NOMO-1 (cell line): ENCODE results near the gene FARS2.

Source experiments
- DNase-seq, 2 experiments: peaks; one replicate each; lab custom pipeline; 2025; ENCODE audit not compliant: unreplicated experiment in 2 of 2; lab: John Stamatoyannopoulos, UW

The FARS2 gene

GRCh38 chr6:5260661-5261544 lies at the start of gene FARS2, which contains the start of gene LYRM4:
Gene FARS2 (plus strand): TSS chr6:5261513.
Gene LYRM4 (minus strand): TSS chr6:5260950. CDS start chr6:5260733, 217 bp downstream.
- peak; percentile 71 to 88 for DNase-seq

GRCh38 chr6:5213836-5214235 lies 47.5 kb upstream of the FARS2 start:
- DNase-seq = no peak

DNA sequence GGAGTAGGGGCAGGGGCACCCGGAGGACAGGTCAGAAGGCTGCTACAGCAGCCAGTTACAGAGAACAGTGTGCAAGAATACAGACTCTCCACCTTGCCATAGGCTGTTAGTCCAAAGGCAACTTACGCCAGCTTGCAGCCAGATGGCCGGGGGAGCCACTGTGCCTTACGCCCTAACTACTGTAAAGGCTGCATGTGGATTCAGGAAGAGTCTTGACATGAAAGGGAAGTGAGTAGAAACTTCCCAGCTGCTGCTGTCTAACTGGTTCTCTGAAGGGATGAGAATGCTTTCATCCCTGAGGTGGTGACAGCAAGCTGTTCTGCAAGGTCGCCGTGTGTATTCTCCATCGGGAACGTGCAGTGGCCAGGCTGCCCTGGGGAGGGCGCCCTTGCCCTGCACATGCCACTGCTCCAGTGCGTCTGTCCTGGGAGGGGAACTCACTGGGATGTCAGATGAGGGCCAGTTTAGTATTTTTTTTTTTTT lies 46.7 kb upstream of the FARS2 start:
- DNase-seq = no peak

DNA sequence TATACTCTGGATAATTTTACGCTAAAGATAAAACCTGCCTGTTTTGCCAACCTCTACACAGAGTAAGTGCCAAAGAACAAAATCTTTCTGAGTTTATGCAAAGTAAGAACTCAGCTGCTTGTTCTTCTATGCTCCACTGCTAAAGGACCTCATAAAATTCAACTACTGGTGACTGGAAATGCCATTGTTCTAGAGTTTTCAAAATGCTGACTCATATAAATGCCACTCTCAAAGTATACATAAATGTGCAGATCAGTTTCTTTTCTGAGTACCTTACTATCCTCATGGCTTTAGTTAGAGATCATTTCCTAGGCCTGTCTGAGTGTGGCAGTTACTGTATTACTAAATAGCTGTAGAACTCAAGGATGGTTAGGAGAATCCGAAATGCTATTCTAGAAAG lies 46.2 kb upstream of the FARS2 start:
- DNase-seq = no peak

- no peak for DNase-seq
These were observed 45.5 kb upstream of the FARS2 start for GRCh38 chr6:5215799-5216198.

- no peak for DNase-seq
These were observed 44.0 kb upstream of the FARS2 start for GRCh38 chr6:5217356-5217755.

GRCh38 chr6:5219011-5219691 lies 42.2 kb upstream of the FARS2 start:
- DNase-seq = no peak

DNA sequence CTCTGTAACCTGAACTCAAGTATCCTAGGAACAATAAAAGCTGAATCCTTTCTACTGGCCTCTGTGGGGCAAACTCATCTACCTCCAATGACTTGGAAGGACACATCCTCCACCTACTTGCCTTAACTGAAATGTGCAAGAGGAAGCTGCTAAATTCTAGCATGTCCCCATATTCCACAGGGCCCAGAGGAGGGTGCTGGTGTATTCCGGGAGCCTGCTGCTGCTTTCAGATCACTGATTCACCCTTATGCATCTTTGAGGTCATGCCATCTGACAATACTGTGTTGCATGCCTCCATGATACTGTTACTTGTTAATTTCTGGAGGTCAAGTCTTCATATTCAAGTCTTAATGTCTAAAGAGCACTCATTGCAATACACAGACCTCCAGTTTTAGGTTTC lies 40.9 kb upstream of the FARS2 start:
- no peak for DNase-seq

DNA sequence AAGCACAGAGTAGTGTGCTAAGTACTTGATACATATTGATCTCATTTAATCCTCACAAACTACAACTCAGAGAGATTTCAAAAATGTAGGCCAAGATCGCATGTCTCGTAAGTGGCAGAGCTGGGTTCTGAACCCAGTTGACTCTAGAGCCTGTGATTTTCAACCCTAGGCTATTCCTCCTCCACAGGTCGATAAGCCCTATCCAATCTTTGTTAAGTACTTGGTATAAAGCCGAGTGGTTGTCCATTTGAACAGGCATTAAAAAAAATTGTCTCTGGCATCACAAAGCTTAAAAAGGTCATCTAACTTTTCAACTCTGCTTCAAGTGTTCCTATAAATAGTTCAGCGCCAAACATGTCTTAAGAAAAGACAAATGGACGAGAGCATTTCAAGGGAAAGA lies 38.0 kb upstream of the FARS2 start:
- DNase-seq = no peak

GRCh38 chr6:5229356-5229755 lies 32.0 kb upstream of the FARS2 start:
- no peak for DNase-seq

GRCh38 chr6:5230081-5230480 lies 31.2 kb upstream of the FARS2 start:
- DNase-seq = peak in 1 of 2 experiments; percentile 10

DNA sequence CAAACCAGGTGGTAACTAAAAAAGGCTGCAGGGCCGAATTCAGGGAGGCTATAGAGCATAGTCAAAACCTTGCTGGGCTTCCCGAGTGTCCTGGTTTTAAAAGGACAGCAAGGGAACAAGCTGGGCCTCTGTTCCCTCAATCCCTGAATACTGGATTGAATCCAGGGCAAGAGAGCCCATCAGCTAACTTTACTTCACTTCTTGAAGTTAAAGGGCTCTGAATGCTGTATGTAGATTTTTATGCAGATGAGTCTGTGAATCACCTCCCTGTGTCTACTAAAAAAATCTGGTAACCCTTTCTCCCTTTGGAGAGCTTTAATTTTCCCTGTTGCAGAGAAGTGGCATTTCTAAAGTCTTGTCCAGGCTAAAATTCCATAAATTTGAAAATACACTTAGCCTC lies 30.0 kb upstream of the FARS2 start:
- no peak for DNase-seq

DNA sequence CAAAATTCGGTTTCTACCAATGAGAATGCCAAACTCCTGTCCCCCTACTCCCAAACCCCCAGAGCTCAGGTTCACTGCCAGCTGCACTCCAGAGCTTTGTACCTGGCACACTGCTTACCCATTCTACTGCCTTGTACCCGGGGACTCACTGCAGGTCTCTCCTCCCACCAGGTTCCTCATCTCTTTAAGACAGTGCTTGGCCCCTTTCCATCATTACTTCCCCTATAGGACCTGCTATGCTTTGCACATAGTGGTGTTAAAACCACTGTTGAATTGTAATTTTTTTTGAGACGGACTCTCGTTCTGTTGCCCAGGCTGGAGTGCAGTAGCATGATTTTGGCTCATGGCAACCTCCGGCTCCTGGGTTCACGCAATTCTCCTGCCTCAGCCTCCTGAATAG lies 26.4 kb upstream of the FARS2 start:
- peak; percentile 23 to 71 for DNase-seq

DNA sequence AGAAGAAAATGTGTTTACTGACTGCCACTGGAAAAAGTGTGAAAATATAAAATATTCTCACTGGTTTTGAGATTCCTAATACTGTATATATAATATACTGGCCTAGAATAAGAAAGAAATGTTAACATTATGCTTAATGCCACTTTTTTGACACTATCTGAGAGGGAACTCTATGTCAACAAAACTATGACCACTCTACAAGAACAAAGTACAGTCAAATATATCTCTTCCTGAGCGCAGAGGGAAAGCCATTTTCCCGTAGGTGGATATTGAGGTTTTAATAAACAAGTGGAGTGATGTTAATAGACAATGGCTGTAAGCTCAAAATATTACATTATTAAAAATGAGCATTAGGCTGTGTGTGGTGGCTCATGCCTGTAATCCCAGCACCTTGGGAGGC lies 25.5 kb upstream of the FARS2 start:
- DNase-seq = no peak

GRCh38 chr6:5237805-5238204 lies 23.5 kb upstream of the FARS2 start:
- DNase-seq = no peak

DNA sequence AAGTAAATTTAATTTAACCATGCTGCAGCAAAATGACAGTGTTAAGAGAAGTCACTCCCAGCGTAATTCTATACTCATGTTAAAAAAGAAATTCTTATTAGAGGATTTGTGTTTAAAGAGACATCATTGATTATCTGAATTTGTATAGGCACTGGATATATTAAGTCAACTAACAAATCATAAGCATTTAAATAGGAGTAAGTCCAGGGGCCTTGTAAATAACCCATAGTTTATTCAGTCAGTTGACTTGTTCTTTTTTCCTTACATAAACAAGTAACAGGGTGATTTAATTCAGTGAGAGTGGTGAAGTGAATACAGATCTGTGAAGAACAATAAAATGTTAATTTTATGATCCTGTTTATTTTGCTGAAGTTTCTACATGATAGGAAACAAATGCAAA lies 23.0 kb upstream of the FARS2 start:
- DNase-seq = no peak

- DNase-seq = no peak
These were observed 20.1 kb upstream of the FARS2 start for GRCh38 chr6:5241252-5241651.

DNA sequence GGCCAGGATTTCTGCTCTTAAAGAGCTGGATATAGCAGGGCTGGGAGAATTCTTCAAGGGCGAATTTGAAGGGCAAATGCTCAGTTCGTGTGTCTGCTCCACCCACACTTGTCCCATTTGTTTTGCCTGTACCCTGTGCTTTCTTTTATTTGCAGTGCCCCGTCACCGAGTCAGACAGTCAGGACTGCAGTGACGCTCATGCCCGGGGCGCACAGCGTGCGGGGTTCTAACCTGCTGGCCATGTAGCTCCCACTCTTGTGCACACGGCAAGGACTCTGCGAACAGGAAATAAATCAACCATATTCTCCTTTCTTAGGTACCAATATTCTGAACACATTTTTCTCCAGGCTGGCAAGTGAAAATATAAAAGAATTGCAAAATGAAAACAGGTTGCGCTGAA lies 18.2 kb upstream of the FARS2 start:
- no peak for DNase-seq

DNA sequence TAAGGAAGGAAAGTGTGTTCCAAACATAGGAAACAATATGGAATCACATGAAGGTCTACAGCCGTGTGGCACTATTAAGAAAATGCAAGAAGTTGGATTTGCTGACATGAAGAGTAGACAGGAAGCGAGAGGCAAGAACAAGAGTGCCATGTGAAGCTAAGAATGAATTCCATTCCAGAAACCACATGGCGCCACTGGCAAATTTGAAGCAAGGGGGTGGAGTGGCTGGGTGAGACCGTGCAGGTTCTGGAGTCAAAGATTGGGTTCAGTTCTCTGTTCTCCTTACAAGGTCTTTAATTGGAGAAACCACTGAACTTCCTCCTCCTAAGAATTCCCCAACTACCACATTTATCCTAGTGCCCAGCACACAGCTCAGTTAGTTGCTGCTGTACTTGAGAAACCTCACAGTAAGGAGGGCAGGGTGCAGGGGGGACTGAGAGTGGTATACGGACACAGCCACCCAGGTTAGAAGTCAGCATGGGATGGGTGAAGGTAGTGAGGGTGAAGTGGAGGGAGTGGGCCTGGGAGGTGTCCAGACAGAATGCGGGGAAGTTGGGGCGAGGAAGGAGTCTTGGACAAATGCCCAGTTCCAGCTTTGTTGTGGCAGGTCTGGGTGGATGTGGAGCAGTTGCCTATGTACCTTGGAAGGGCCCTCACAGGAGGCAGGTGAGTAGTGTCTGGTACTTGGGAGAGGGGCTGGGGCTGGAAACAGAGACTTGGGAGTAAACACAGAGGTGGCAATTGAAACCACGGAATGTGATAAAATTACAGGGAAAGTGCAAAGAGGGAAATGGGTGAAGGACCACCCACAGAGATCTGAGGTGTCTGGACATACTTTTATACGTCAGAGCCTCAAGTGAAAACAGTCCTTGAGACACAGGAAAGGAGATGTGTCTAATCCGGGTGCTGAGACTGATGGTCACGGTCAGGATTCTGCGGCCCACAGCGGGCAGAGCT lies 14.9 kb upstream of the FARS2 start:
- no peak for DNase-seq

DNA sequence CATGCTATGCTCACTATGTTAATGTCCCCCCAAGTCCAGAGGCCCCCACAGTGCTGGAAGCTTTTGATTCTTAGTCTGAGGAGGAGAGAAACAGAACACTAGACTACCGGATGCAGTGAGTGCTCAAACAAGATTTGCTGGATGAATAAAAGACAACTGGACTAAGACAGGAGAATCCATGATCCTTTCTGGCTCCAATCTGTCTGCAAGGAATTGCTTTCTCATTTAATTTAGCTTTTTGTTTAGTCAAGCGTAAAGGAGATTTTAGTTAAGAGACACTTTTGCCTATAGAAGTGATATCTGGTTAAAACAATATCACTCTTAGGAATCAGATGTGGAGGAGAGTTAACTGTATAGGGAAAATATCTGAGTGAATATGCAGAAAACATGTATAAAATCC lies 14.1 kb upstream of the FARS2 start:
- DNase-seq = no peak
